ENCODE measurements around the gene MAP4K5. TPM values are rescaled to one million over a fixed set of nuclear protein-coding genes. Genes with fewer than 3 reads are reported as not detected.

MAP4K5 gene
- total RNA-seq, 1 experiment from 2014 or later, result 42.7 TPM

DNA sequence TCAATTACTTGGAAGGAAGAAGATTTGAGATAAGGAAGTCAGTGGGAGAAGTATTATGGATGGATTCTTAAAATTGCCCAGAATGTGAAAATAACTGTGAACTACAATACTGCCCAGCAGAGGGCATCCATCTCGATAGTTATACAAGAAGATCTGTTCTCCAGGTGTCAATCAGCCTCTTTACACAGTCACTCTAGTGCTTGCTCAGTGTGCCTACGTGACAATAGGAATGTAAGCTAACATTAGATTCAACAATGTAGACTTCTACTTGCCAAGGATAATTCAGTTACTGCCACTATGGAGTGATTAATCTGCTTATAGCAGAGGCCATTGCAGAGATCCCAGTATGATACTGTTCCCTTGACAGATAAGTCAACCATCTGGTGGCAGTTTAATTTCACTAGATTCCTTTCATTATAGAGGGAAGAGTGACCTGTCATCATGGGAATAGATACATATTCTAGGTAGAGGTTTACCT lies 10.6 kb upstream of the MAP4K5 start:
- Histone ChIP-seq H3K23ac (ENCODE audit: insufficient read length, low read depth, low read length) (no peak overlapping the region), H2AK5ac (ENCODE audit: insufficient read length, low read length) (no peak overlapping the region), H3K79me1 (ENCODE audit: insufficient read depth, low read depth, low read length, poor library complexity, severe bottlenecking) (no peaks in the 10 kb centered on the region), H3K4ac (ENCODE audit: low read depth, low read length) (no peak overlapping the region), H4K20me1 (ENCODE audit: control insufficient read depth, insufficient read depth, insufficient read length) (no peaks in the 10 kb centered on the region), H3K4me2 (ENCODE audit: insufficient read depth, insufficient read length, low read length) (no peak overlapping the region), H3K18ac (ENCODE audit: insufficient read length, low read depth, low read length) (no peak overlapping the region), H3T11ph (ENCODE audit: low read length) (no peak overlapping the region), H3K27ac (ENCODE audit: insufficient read length, low read depth, low read length) (no peak overlapping the region), H2BK120ac (ENCODE audit: low read depth, low read length, poor library complexity, severe bottlenecking) (no peak overlapping the region), H2BK12ac (ENCODE audit: insufficient read length, low read depth, low read length) (no peak overlapping the region), H4K91ac (ENCODE audit: insufficient read length, low read depth, low read length) (no peak overlapping the region), H4K5ac (ENCODE audit: insufficient read length, low read depth, low read length) (no peak overlapping the region), H4K8ac (replicated peaks; ENCODE audit: insufficient read length, low read depth, low read length) (no peak overlapping the region), H2AFZ (ENCODE audit: low read length) (no peak overlapping the region), H3K79me2 (ENCODE audit: insufficient read depth, low read length) (no peaks in the 10 kb centered on the region), H2BK5ac (ENCODE audit: insufficient read length, low read length) (no peak overlapping the region), H2BK20ac (ENCODE audit: low read depth, low read length, poor library complexity, severe bottlenecking) (no peak overlapping the region), H3K14ac (ENCODE audit: insufficient read depth, low read length) (no peak overlapping the region), H3K9ac (ENCODE audit: extremely low read depth, insufficient read length, low read length) (no peak overlapping the region), H3K23me2 (ENCODE audit: insufficient read length, low read depth, low read length, poor library complexity, severe bottlenecking) (no peaks in the 10 kb centered on the region), H2BK15ac (ENCODE audit: low read depth, low read length) (no peak overlapping the region), H3K27me3 (ENCODE audit: insufficient read depth, low read length) (no peaks in the 10 kb centered on the region; the same call in 1 of the 2 replicates), H3K4me1 (ENCODE audit: insufficient read depth, low read length) (no peaks in the 10 kb centered on the region), H3K9me3 (ENCODE audit: control insufficient read depth, low read depth, low read length) (no peaks in the 10 kb centered on the region), H3K56ac (ENCODE audit: insufficient read length, low read depth, low read length) (no peak overlapping the region)
- TF ChIP-seq, protein P1, sequence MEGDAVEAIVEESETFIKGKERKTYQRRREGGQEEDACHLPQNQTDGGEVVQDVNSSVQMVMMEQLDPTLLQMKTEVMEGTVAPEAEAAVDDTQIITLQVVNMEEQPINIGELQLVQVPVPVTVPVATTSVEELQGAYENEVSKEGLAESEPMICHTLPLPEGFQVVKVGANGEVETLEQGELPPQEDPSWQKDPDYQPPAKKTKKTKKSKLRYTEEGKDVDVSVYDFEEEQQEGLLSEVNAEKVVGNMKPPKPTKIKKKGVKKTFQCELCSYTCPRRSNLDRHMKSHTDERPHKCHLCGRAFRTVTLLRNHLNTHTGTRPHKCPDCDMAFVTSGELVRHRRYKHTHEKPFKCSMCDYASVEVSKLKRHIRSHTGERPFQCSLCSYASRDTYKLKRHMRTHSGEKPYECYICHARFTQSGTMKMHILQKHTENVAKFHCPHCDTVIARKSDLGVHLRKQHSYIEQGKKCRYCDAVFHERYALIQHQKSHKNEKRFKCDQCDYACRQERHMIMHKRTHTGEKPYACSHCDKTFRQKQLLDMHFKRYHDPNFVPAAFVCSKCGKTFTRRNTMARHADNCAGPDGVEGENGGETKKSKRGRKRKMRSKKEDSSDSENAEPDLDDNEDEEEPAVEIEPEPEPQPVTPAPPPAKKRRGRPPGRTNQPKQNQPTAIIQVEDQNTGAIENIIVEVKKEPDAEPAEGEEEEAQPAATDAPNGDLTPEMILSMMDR (conservative IDR thresholded peaks at IDR 0.05), result peak; percentile 72
- peaks cover 3 to 4% (median 3%) of the 10 kb centered on the region in 3 experiments; a peak in 6 of 7 replicates for H3K36me3 Mint-ChIP-seq (ENCODE audit: insufficient read depth in 1 of 3, low read depth in 3 of 3)
- no peak overlapping the region for H3K27ac Mint-ChIP-seq
- H3K4me3 Mint-ChIP-seq, result no peak overlapping the region
- peaks cover 3 to 4% of the 10 kb centered on the region in 2 experiments; a peak in 4 of 5 replicates for H3K9me3 Mint-ChIP-seq
- WGBS (ENCODE audit: extremely low coverage, insufficient read length, low lambda C conversion rate), result no CpG with 5 or more reads among the region's 2 CpGs
- no peak for DNase-seq
- no peaks in the 10 kb centered on the region; the same call in 1 of the 2 replicates for H3K27me3 Mint-ChIP-seq (ENCODE audit: low read depth)
- no peaks in the 10 kb centered on the region for H3K4me1 Mint-ChIP-seq

Data from H9 (cell line).